ENCODE results near the gene SPX. TPM values are rescaled to one million over a fixed set of nuclear protein-coding genes. Genes with fewer than 3 reads are reported as not detected.

The SPX gene, protein sequence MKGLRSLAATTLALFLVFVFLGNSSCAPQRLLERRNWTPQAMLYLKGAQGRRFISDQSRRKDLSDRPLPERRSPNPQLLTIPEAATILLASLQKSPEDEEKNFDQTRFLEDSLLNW
- total RNA-seq (2014; rRNA removed; shearing (Covaris generic)): 0.07 TPM in 1 of 2 replicates, not detected in the other

DNA sequence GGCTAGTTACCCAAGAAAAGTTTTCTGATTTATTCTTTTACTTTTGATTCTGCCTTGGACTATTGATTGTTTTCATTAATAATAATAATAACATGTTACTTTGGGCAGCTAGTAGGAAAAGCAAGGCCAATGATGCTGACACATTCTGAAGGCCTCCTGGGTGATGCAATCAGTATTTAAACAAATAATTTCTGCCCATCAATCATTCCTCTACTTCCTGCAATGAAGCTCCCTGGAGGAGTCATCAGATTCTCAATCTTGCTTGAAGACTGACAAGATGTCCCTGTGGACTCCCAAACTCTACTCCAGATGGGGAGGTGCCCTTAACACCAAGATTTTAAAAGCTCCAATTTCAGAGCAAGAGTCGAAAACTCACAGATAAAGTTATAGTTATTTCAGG is at the start of gene SPX:
Gene SPX, plus strand, starts transcription at position 244 of the 400 bp plus-strand sequence. CDS start 177 bp downstream, outside the sequence.
- no peak for DNase-seq (ENCODE audit: low spot score)

GRCh38 chr12:21476949-21477348 is 49.1 kb upstream of the SPX start:
- DNase-seq (ENCODE audit: low spot score): peak; percentile 53

GRCh38 chr12:21478756-21479455 is 47.2 kb upstream of the SPX start:
- no peak for DNase-seq (ENCODE audit: low spot score)

DNA sequence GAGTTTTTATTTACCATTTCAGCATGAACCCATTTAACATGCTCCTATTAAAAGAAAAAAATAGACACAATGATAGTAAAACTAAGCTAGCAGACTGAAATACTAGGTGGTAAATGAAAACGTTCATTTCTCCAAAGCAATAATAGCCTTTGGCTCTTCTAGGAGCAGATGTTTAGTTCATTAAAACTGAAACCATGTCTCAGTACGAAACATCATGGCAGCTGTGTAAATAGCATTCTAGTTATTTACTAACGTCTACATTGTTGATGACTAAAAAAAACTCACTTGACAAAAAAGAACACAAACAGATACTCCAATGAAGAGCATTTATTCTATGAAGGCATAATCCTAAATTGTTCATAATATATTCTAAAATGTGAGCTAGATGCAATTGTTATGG is 42.6 kb upstream of the SPX start:
- DNase-seq (ENCODE audit: low spot score): no peak

GRCh38 chr12:21485998-21486397 is 40.1 kb upstream of the SPX start:
- DNase-seq (ENCODE audit: low spot score): no peak

DNA sequence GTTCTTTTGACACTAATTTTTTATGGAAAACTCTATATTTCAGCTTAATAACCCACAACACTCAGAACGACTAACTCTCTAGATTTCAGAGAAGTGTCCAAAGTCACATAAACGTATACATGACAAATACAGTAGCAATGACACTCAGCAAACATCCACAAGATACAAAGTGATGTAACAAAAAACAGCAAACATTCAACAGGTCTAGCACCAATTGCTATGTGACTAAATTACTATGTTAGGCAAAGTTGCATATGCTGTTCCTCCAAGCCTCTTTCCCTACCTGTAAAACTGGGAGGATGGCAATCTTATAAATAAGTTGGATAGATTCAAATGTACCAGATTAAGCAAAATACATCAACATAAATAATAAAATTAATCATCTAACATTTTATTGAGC is 26.3 kb upstream of the SPX start:
- DNase-seq (ENCODE audit: low spot score): no peak

DNA sequence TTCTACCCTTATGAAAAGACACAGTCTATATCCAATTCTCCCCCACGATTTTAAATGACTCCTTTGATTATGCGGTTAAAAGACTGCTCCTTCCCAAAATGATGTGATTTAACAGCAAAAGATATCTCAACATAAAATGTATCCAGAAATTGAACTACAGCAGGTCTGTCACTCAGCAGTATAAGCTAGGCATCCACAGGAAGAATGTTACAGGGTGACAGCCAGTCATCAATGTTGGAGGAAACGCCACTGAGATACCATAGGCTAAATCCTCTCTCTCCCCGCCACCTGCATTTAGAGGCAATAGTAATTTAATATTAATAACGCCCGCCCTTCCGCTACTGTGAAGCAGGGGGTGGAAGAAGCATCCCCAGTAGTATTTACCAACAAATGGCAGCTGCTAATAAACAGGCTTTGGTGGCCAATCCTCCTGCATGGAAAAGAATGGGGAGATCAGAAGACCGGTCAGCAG is 25.3 kb upstream of the SPX start:
- DNase-seq (ENCODE audit: low spot score): no peak

GRCh38 chr12:21501258-21502163 is 24.6 kb upstream of the SPX start, which contains the start of the genes GOLT1B and RECQL:
Gene GOLT1B, plus strand, starts transcription at chr12:21501789. Its CDS starts 135 bp downstream, at chr12:21501924.
Gene RECQL, minus strand, starts transcription at chr12:21501635. Its CDS starts 2,065 bp downstream, at chr12:21499570.
- DNase-seq (ENCODE audit: low spot score): peak; percentile 97

- DNase-seq (ENCODE audit: low spot score): peak; percentile 3
These were observed 24.0 kb upstream of the SPX start for GRCh38 chr12:21502164-21502496.

DNA sequence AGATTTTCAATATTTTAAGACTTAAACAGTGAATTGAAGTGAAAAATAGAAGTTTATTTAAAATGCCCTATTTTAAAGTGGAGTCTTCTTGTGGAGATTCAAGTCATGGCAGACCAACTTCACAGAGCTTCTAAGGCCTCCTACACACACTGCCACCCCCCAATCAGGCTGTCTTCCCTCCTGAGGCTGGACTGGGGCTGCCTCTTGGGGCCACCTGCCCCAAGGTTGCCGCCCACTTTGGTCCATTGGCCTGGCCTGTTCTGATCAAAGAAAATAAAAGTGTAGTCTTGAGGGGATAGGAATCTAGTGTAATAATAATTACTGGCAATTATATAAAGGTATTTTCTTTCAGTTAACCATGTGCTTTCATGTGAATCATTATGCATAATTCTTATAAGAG is 23.2 kb upstream of the SPX start:
- no peak for DNase-seq (ENCODE audit: low spot score)

DNA sequence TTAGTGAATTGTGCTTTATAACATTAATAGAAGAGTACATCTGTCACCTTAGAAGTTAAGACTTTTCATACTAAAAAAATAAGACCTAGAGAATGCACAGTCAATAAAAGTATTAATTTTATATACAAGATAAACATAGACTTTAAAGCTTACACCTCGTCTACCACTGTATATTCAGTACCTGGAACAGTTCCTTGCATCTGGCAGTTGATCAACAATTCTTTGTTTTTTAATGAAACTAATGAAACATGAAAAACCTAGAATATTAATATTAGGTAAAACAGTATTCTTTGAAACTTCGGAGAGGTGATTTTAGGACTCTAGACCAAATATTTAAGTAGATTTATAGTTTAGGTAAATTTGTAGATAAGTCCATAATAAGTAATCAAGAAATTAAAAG is 20.2 kb upstream of the SPX start:
- no peak for DNase-seq (ENCODE audit: low spot score)

GRCh38 chr12:21507849-21508248 is 18.2 kb upstream of the SPX start:
- DNase-seq (ENCODE audit: low spot score): no peak

DNA sequence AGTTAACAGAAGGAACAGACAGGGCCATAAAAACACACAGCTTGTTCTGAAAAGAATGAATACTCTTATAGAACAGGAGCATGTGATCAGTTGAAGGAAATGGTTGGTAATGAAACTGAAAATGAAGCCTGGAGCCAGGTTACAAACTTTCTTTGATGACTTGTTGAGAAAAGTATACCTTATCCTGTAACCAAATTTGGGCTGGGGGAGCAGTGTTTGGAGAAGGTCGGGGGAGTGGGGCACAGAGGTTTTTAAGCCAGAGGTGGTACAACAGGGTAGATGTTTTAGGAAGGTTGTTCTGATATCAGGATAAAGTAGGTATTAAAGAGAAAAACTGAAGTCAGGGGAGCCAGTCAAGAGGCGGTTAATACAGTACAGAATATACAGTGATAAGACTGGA is 16.3 kb upstream of the SPX start:
- no peak for DNase-seq (ENCODE audit: low spot score)

- no peak for DNase-seq (ENCODE audit: low spot score)
These were observed 9.8 kb upstream of the SPX start for GRCh38 chr12:21516281-21516680.

- DNase-seq (ENCODE audit: low spot score): no peak
These were observed 7.6 kb upstream of the SPX start for GRCh38 chr12:21518451-21518850.

DNA sequence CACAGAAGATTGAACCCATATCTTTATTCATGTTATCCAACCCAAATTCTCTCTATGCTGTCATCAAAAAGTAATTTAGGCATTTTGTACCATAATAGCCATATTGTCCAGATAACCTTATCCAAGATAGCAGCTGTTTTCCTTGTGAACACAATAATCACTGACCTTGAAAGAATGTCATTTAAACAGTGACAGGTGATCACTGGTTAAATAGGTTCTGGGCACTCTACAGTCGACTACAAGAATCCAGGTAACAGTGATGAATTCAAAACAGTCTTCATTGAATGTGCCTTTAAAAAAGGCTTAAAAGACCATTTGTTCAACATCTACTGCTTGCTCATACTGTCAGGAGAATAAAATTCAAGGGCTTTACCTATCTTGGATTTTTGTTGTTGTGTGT is 4.6 kb upstream of the SPX start:
- no peak for DNase-seq (ENCODE audit: low spot score)

GRCh38 chr12:21523148-21523547 is 2.9 kb upstream of the SPX start:
- DNase-seq (ENCODE audit: low spot score): no peak

GRCh38 chr12:21526721-21527345 is 737 bp downstream of the SPX start:
- no peak for DNase-seq (ENCODE audit: low spot score)

- DNase-seq (ENCODE audit: low spot score): peak; percentile 16
These were observed 1.5 kb downstream of the SPX start for GRCh38 chr12:21527451-21528180.

- no peak for DNase-seq (ENCODE audit: low spot score)
These were observed 2.9 kb downstream of the SPX start for GRCh38 chr12:21528953-21529352.

DNA sequence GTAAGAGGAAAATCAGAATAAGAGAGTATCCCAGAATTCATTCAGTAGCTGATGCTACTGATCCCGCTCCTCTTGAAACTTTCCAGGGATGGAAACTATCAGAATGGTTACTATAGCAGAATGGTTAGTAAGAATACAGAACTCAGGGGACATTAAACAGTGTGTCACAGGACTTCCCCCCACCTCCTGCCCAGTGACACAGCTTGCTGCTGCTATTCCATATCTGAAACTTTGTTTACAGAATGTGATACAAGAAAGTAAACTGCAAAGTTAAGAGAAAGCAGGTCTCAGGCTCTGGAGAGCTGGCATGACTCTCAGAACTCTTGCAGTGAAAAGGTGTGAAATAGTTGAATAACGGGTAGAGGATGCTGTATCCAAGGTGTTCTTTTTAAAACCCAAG is 3.4 kb downstream of the SPX start:
- no peak for DNase-seq (ENCODE audit: low spot score)
